HG03558 (cell line): ENCODE results near the gene TMEM255B.
"Not testable (repeated sequence)": the region's sequence is repeated elsewhere in the genome, so short reads cannot be mapped to it uniquely, and the experiment has no call there.

Experiments used
- ATAC-seq: cut with Tn5 transposase; IDR thresholded peaks from one replicate; pipeline ENCODE4 v1.9.1; 2021; ENCODE audit warnings: moderate number of reproducible peaks; ENCODE audit not compliant: unreplicated experiment; ENCODE audit errors: extremely low read depth

The TMEM255B gene

GRCh38 chr13:113748101-113748861 lies 10.7 kb upstream of the TMEM255B start:
- no peak for ATAC-seq

GRCh38 chr13:113748862-113749451 lies 10.1 kb upstream of the TMEM255B start:
- no peak for ATAC-seq

- ATAC-seq = no peak
Measured at GRCh38 chr13:113749507-113749906, 9.5 kb upstream of the TMEM255B start.

- no peak for ATAC-seq
Measured at GRCh38 chr13:113749967-113750366, 9.1 kb upstream of the TMEM255B start.

- ATAC-seq = no peak
Measured at GRCh38 chr13:113750554-113751399, 8.2 kb upstream of the TMEM255B start.

GRCh38 chr13:113751491-113751890 lies 7.5 kb upstream of the TMEM255B start:
- no peak for ATAC-seq

- ATAC-seq = not testable (repeated sequence)
Measured at GRCh38 chr13:113752211-113752986, 6.6 kb upstream of the TMEM255B start.

GRCh38 chr13:113753171-113753570 lies 5.9 kb upstream of the TMEM255B start:
- ATAC-seq = no peak

GRCh38 chr13:113754242-113754641 lies 4.8 kb upstream of the TMEM255B start:
- no peak for ATAC-seq

GRCh38 chr13:113754691-113755090 lies 4.3 kb upstream of the TMEM255B start:
- ATAC-seq = no peak

- ATAC-seq = no peak
Measured at GRCh38 chr13:113756441-113757097, 2.5 kb upstream of the TMEM255B start.

GRCh38 chr13:113759525-113760137 lies 605 bp downstream of the TMEM255B start:
- no peak for ATAC-seq

GRCh38 chr13:113761136-113761535 lies 2.1 kb downstream of the TMEM255B start:
- ATAC-seq = no peak

- no peak for ATAC-seq
Measured at GRCh38 chr13:113762075-113762474, 3.0 kb downstream of the TMEM255B start.

- no peak for ATAC-seq
Measured at GRCh38 chr13:113762538-113762937, 3.5 kb downstream of the TMEM255B start.

GRCh38 chr13:113763254-113763653 lies 4.2 kb downstream of the TMEM255B start:
- ATAC-seq = no peak

GRCh38 chr13:113763961-113764792 lies 5.2 kb downstream of the TMEM255B start:
- ATAC-seq = no peak

- no peak for ATAC-seq
Measured at GRCh38 chr13:113764793-113765563, 6.0 kb downstream of the TMEM255B start.
